Measurements from ENCODE around the gene SCFD1. TPM values are rescaled to one million over a fixed set of nuclear protein-coding genes. Genes with fewer than 3 reads are reported as not detected.
"Not testable (repeated sequence)": the region's sequence is repeated elsewhere in the genome, so short reads cannot be mapped to it uniquely, and the experiment has no call there.

Gene SCFD1, protein sequence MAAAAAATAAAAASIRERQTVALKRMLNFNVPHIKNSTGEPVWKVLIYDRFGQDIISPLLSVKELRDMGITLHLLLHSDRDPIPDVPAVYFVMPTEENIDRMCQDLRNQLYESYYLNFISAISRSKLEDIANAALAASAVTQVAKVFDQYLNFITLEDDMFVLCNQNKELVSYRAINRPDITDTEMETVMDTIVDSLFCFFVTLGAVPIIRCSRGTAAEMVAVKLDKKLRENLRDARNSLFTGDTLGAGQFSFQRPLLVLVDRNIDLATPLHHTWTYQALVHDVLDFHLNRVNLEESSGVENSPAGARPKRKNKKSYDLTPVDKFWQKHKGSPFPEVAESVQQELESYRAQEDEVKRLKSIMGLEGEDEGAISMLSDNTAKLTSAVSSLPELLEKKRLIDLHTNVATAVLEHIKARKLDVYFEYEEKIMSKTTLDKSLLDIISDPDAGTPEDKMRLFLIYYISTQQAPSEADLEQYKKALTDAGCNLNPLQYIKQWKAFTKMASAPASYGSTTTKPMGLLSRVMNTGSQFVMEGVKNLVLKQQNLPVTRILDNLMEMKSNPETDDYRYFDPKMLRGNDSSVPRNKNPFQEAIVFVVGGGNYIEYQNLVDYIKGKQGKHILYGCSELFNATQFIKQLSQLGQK
- total RNA-seq (2014; rRNA removed; shearing (Covaris generic)): 69.6 and 94.2 TPM in 2 replicates

- H3K27me3 ChIP-seq (replicated peaks): no peaks in the 10 kb centered on the region
- DNase-seq (ENCODE audit: low read depth in 1 of 2, low spot score in 2 of 2): peak; percentile 90 to 91
- peak within 1 kb of the TSS; percentile 62 for H3K4me3 ChIP-seq
- peak within 1 kb of the TSS; percentile 76 for H3K27ac ChIP-seq
- peaks cover 17% of the 10 kb centered on the region for H3K4me1 ChIP-seq (replicated peaks)
- H3K9me3 ChIP-seq (replicated peaks): no peaks in the 10 kb centered on the region
- H3K36me3 ChIP-seq: peaks cover 6% of the 10 kb centered on the region; the same call in 1 of the 2 replicates
Measured at GRCh38 chr14:30621940-30622830, at the start of gene SCFD1. Gene SCFD1, plus strand, starts transcription at chr14:30622319. Its CDS starts 20 bp downstream, at chr14:30622339.

GRCh38 chr14:30572771-30573170 is 49.3 kb upstream of the SCFD1 start:
- Histone ChIP-seq H3K4me3 (no peak overlapping the region), H3K9me3 (replicated peaks) (no peaks in the 10 kb centered on the region; the same call in 1 of the 2 replicates), H3K4me1 (replicated peaks) (peaks cover 21% of the 10 kb centered on the region), H3K36me3 (peaks cover 6% of the 10 kb centered on the region; the same call in 1 of the 2 replicates), H3K27ac (no peak overlapping the region), H3K27me3 (replicated peaks) (no peaks in the 10 kb centered on the region)
- DNase-seq (ENCODE audit: low read depth in 1 of 2, low spot score in 2 of 2): no peak

- Histone ChIP-seq H3K4me1 (replicated peaks) (peaks cover 27% of the 10 kb centered on the region), H3K4me3 (no peak overlapping the region), H3K27me3 (replicated peaks) (no peaks in the 10 kb centered on the region), H3K27ac (no peak overlapping the region), H3K36me3 (peaks cover 6% of the 10 kb centered on the region; the same call in 1 of the 2 replicates), H3K9me3 (replicated peaks) (no peaks in the 10 kb centered on the region; the same call in 1 of the 2 replicates)
- no peak for DNase-seq (ENCODE audit: low read depth in 1 of 2, low spot score in 2 of 2)
Measured at GRCh38 chr14:30573226-30573814, 48.8 kb upstream of the SCFD1 start.

DNA sequence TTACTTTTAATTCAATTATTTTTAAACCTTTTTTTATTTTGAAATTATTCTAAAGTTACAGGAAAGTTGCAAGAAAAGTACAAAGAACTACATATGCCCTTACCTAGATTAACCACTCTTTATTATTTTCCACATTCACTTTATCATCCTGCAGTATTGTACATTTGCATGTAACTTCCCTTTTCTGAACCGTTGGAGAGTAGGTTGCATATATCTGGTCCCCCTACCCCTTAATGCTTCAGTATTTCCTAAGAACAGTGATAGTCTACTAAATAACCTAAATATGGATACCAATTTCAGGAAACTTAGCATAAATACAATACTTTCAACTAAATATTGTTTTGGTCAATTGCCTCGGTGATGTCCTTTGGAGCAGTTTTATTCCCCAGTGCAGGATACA is 48.2 kb upstream of the SCFD1 start:
- H3K27ac ChIP-seq: no peak overlapping the region
- peaks cover 6% of the 10 kb centered on the region; the same call in 1 of the 2 replicates for H3K36me3 ChIP-seq
- no peak overlapping the region for H3K4me3 ChIP-seq
- no peaks in the 10 kb centered on the region for H3K27me3 ChIP-seq (replicated peaks)
- H3K4me1 ChIP-seq (replicated peaks): peaks cover 27% of the 10 kb centered on the region
- no peaks in the 10 kb centered on the region; the same call in 1 of the 2 replicates for H3K9me3 ChIP-seq (replicated peaks)
- DNase-seq (ENCODE audit: low read depth in 1 of 2, low spot score in 2 of 2): no peak

GRCh38 chr14:30574777-30575176 is 47.3 kb upstream of the SCFD1 start:
- H3K36me3 ChIP-seq; H3K27ac ChIP-seq; H3K4me3 ChIP-seq; H3K27me3 ChIP-seq (replicated peaks); DNase-seq (ENCODE audit: low read depth in 1 of 2, low spot score in 2 of 2); H3K9me3 ChIP-seq (replicated peaks): not testable (repeated sequence)
- H3K4me1 ChIP-seq (replicated peaks): peaks cover 27% of the 10 kb centered on the region

DNA sequence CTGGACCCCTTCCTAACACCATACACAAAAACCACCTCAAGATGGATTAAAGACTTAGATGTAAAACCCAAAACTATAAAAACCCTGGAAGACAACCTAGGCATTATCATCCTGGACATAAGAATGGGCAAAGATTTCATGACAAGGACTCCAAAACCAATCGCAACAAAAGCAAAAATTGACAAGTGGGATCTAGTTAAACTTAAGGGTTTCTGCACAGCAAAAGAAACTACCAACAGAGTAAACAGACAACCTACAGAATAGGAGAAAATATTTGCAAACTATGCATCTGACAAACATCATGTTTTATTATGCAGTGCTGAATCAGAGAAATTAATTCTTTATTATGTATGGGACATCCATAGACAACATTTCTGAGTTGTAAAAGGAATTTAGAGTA is 45.8 kb upstream of the SCFD1 start:
- not testable (repeated sequence) for H3K27me3 ChIP-seq (replicated peaks); H3K27ac ChIP-seq; H3K36me3 ChIP-seq; DNase-seq (ENCODE audit: low read depth in 1 of 2, low spot score in 2 of 2); H3K9me3 ChIP-seq (replicated peaks); H3K4me3 ChIP-seq
- peaks cover 31% of the 10 kb centered on the region for H3K4me1 ChIP-seq (replicated peaks)

- Histone ChIP-seq H3K9me3 (replicated peaks) (peaks cover 5% of the 10 kb centered on the region; the same call in 1 of the 2 replicates), H3K27ac (no peak overlapping the region), H3K4me1 (replicated peaks) (peaks cover 27% of the 10 kb centered on the region), H3K36me3 (peaks cover 27% of the 10 kb centered on the region), H3K4me3 (no peak overlapping the region), H3K27me3 (replicated peaks) (no peaks in the 10 kb centered on the region)
- DNase-seq (ENCODE audit: low read depth in 1 of 2, low spot score in 2 of 2): no peak
Measured at GRCh38 chr14:30580616-30581282, 41.4 kb upstream of the SCFD1 start.

- DNase-seq (ENCODE audit: low read depth in 1 of 2, low spot score in 2 of 2): no peak
Measured at GRCh38 chr14:30581283-30581625, 40.9 kb upstream of the SCFD1 start.

GRCh38 chr14:30582376-30582775 is 39.7 kb upstream of the SCFD1 start:
- Histone ChIP-seq H3K36me3 (peaks cover 30% of the 10 kb centered on the region), H3K4me3 (no peak overlapping the region), H3K4me1 (replicated peaks) (peaks cover 13% of the 10 kb centered on the region), H3K9me3 (replicated peaks) (peaks cover 5% of the 10 kb centered on the region; the same call in 1 of the 2 replicates), H3K27me3 (replicated peaks) (no peaks in the 10 kb centered on the region), H3K27ac (no peak overlapping the region)
- DNase-seq (ENCODE audit: low read depth in 1 of 2, low spot score in 2 of 2): no peak

More at GRCh38 chr14:30581283-30581625, 40.9 kb upstream of the SCFD1 start:
- Histone ChIP-seq H3K27me3 (replicated peaks) (no peaks in the 10 kb centered on the region), H3K4me3 (no peak overlapping the region), H3K27ac (no peak overlapping the region), H3K4me1 (replicated peaks) (peaks cover 23% of the 10 kb centered on the region), H3K36me3 (peaks cover 24% of the 10 kb centered on the region), H3K9me3 (replicated peaks) (peaks cover 5% of the 10 kb centered on the region; the same call in 1 of the 2 replicates)

GRCh38 chr14:30584058-30584630 is 38.0 kb upstream of the SCFD1 start:
- Histone ChIP-seq H3K36me3 (peaks cover 43% of the 10 kb centered on the region), H3K4me1 (replicated peaks) (peaks cover 4% of the 10 kb centered on the region), H3K27ac (no peak overlapping the region), H3K27me3 (replicated peaks) (no peaks in the 10 kb centered on the region), H3K4me3 (no peak overlapping the region), H3K9me3 (replicated peaks) (0 out of 2 replicates have a peak, but pooled peaks cover 5% of the 10 kb centered on the region)
- DNase-seq (ENCODE audit: low read depth in 1 of 2, low spot score in 2 of 2): no peak

- Histone ChIP-seq H3K27me3 (replicated peaks) (no peaks in the 10 kb centered on the region), H3K27ac (no peak overlapping the region), H3K36me3 (peaks cover 53% of the 10 kb centered on the region), H3K4me3 (no peak overlapping the region), H3K4me1 (replicated peaks) (peaks cover 3% of the 10 kb centered on the region), H3K9me3 (replicated peaks) (0 out of 2 replicates have a peak, but pooled peaks cover 5% of the 10 kb centered on the region)
- DNase-seq (ENCODE audit: low read depth in 1 of 2, low spot score in 2 of 2): no peak
Measured at GRCh38 chr14:30585204-30585603, 36.9 kb upstream of the SCFD1 start.

- Histone ChIP-seq H3K36me3 (peaks cover 73% of the 10 kb centered on the region), H3K4me1 (replicated peaks) (no peaks in the 10 kb centered on the region), H3K4me3 (no peak overlapping the region), H3K9me3 (replicated peaks) (0 out of 2 replicates have a peak, but pooled peaks cover 5% of the 10 kb centered on the region), H3K27me3 (replicated peaks) (no peaks in the 10 kb centered on the region), H3K27ac (no peak overlapping the region)
- no peak for DNase-seq (ENCODE audit: low read depth in 1 of 2, low spot score in 2 of 2)
Measured at GRCh38 chr14:30587141-30587540, 35.0 kb upstream of the SCFD1 start.

Measured in SJSA1 (cell line).